HCT116 (cell line): ENCODE measurements around the gene TXLNA. TPM values are rescaled to one million over a fixed set of nuclear protein-coding genes. Genes with fewer than 3 reads are reported as not detected.

Experiments
- ATAC-seq: fragments of 200-7000 bp; cut with Tn5 transposase; 2 replicates; pipeline ENCODE4 v1.9.1; 2020; ENCODE audit warnings: mild to moderate bottlenecking, moderate library complexity
- BruUV-seq: library from RNA; stranded (reverse); fragments of 400-500 nt; replicated peaks from 2 replicates; lab custom pipeline; 2021; lab: Mats Ljungman, UMichigan
- CTCF ChIA-PET: fragments of 300-600 bp; sonication (Branson Sonifier 250); formaldehyde crosslinking; loops from one replicate; lab custom pipeline; 2021; ENCODE audit warnings: antibody characterized with exemption; lab: Charles Lee
- POLR2A ChIA-PET: fragments of 300-600, 350-600 bp; sonication (Branson Sonifier 250); formaldehyde crosslinking; loops from one replicate; lab custom pipeline; 2021; ENCODE audit warnings: antibody characterized with exemption; lab: Charles Lee
- RAD21 ChIA-PET, 2 experiments: fragments of 300-600 bp; sonication (Branson Sonifier 250); formaldehyde crosslinking; loops; one replicate each; lab custom pipeline; 2023; ENCODE audit warnings: low total read pairs in 2 of 2; ENCODE audit not compliant: uncharacterized antibody in 2 of 2, unreplicated experiment in 2 of 2, low non-redundant PET in 1 of 2; lab: Charles Lee
- DNase-seq: peaks from one replicate; pipeline ENCODE4 v3.0.0-alpha.2; 2010; ENCODE audit warnings: low read depth, low spot score
- H2AFZ ChIP-seq: fragments of 200-600 bp; shearing (Covaris generic), sonication (generic); 2 replicates; pipeline ENCODE4 v1.6.1; 2017; ENCODE audit warnings: low read depth, mixed run types, mixed read lengths, antibody characterized with exemption, low read length; ENCODE audit not compliant: poor library complexity, severe bottlenecking
- H3K27ac ChIP-seq: 2 replicates; pipeline ENCODE4 v1.5.1; 2012; ENCODE audit warnings: low read depth, low read length
- H3K27me3 ChIP-seq: fragments of 200-600 bp; sonication (generic); 2 replicates; pipeline ENCODE4 v1.6.1; 2016; ENCODE audit warnings: mixed run types, low read length, mixed read lengths; ENCODE audit not compliant: insufficient read depth
- H3K36me3 ChIP-seq, 2 experiments: fragments of 200-500 bp in 1 of 2; fragments of 200-600 bp in 1 of 2; sonication (Bioruptor generic) in 1 of 2; sonication (generic) in 1 of 2; 2 replicates each; pipeline versions ENCODE4 v1.5.1 to v1.6.1; 2014 to 2016; ENCODE audit warnings: low read length in 2 of 2, inconsistent platforms in 1 of 2, mixed read lengths in 1 of 2, mixed run types in 1 of 2; ENCODE audit not compliant: insufficient read depth in 2 of 2, control insufficient read depth in 1 of 2
- H3K4me1 ChIP-seq, 2 experiments: fragments of 200-600 bp in 1 of 2; sonication (generic) in 1 of 2; 2 replicates each; pipeline versions ENCODE4 v1.5.1 to v1.6.1; 2012 to 2017; ENCODE audit warnings: low read length in 2 of 2, inconsistent platforms in 1 of 2, mild to moderate bottlenecking in 1 of 2, mixed read lengths in 1 of 2, mixed run types in 1 of 2, moderate library complexity in 1 of 2; ENCODE audit not compliant: insufficient read depth in 2 of 2, control insufficient read depth in 1 of 2
- H3K4me2 ChIP-seq: fragments of 200-600 bp; sonication (generic); 2 replicates; pipeline ENCODE4 v1.6.1; 2017; ENCODE audit warnings: mixed run types, low read length, mixed read lengths
- H3K4me3 ChIP-seq, 2 experiments: fragments of 200-600 bp in 1 of 2; sonication (generic) in 1 of 2; replicated peaks in 1 of 2; 2 replicates each; pipeline ENCODE4 v1.5.1; 2011 to 2016; ENCODE audit warnings: low read length in 2 of 2, control low read depth in 1 of 2, low read depth in 1 of 2, mild to moderate bottlenecking in 1 of 2, mixed read lengths in 1 of 2, mixed run types in 1 of 2
- H3K79me2 ChIP-seq: fragments of 200-600 bp; sonication (generic); 2 replicates; pipeline ENCODE4 v1.6.1; 2017; ENCODE audit warnings: mild to moderate bottlenecking, mixed run types, low read length, moderate library complexity, mixed read lengths; ENCODE audit not compliant: insufficient read depth
- H3K9ac ChIP-seq: fragments of 200-600 bp; sonication (generic); 2 replicates; pipeline ENCODE4 v1.6.1; 2016; ENCODE audit warnings: low read length, mixed read lengths
- H3K9me2 ChIP-seq: fragments of 200-600 bp; sonication (generic), shearing (Covaris generic); 2 replicates; pipeline ENCODE4 v1.6.1; 2017; ENCODE audit warnings: mixed run types, mild to moderate bottlenecking, moderate library complexity; ENCODE audit not compliant: insufficient read depth
- H3K9me3 ChIP-seq, 2 experiments: fragments of 200-500 bp in 1 of 2; fragments of 200-600 bp in 1 of 2; sonication (Bioruptor generic) in 1 of 2; sonication (generic) in 1 of 2; 2 replicates each; pipeline ENCODE4 v1.6.1; 2014 to 2017; ENCODE audit warnings: low read length in 2 of 2, mixed read lengths in 2 of 2, inconsistent platforms in 1 of 2, low read depth in 1 of 2, mild to moderate bottlenecking in 1 of 2, mixed run types in 1 of 2, moderate library complexity in 1 of 2; ENCODE audit not compliant: control insufficient read depth in 1 of 2, insufficient read depth in 1 of 2
- H4K20me1 ChIP-seq: fragments of 200-600 bp; sonication (generic), shearing (Covaris generic); 2 replicates; pipeline ENCODE4 v1.6.1; 2017; ENCODE audit warnings: mixed run types, mild to moderate bottlenecking, moderate library complexity; ENCODE audit not compliant: insufficient read depth
- CBX3 ChIP-seq: IDR thresholded peaks from 2 replicates; pipeline ENCODE4 v1.6.1; 2012; ENCODE audit warnings: low read depth
- ELF1 ChIP-seq: IDR thresholded peaks from 2 replicates; pipeline ENCODE4 v1.6.1; 2012; ENCODE audit warnings: low read depth, borderline replicate concordance
- EZH2phosphoT487 ChIP-seq: fragments of 200-600 bp; IDR thresholded peaks from 2 replicates; pipeline ENCODE4 v1.6.1; 2018; ENCODE audit warnings: antibody characterized with exemption, borderline replicate concordance
- FOSL1 ChIP-seq: IDR thresholded peaks from 2 replicates; pipeline ENCODE4 v1.6.1; 2012; ENCODE audit warnings: low read depth
- POLR2A ChIP-seq: IDR thresholded peaks from 2 replicates; pipeline ENCODE4 v1.7.0; 2011; ENCODE audit warnings: borderline replicate concordance; ENCODE audit not compliant: insufficient read depth, insufficient read length; ENCODE audit errors: extremely low read depth
- RAD21 ChIP-seq: IDR thresholded peaks from 2 replicates; pipeline ENCODE4 v1.6.1; 2012; ENCODE audit warnings: low read depth, mild to moderate bottlenecking
- SIN3A ChIP-seq: IDR thresholded peaks from 2 replicates; pipeline ENCODE4 v1.6.1; 2012; ENCODE audit warnings: low read depth
- SP1 ChIP-seq: IDR thresholded peaks from 2 replicates; pipeline ENCODE4 v1.6.1; 2012; ENCODE audit warnings: low read depth
- SRF ChIP-seq: IDR thresholded peaks from 2 replicates; pipeline ENCODE4 v1.6.1; 2012; ENCODE audit warnings: low read depth
- YY1 ChIP-seq: IDR thresholded peaks from 2 replicates; pipeline ENCODE4 v1.6.1; 2011; ENCODE audit warnings: low read length, low read depth, moderate library complexity, mild to moderate bottlenecking; ENCODE audit not compliant: insufficient replicate concordance; ENCODE audit errors: extremely low read depth
- intact Hi-C: fragments of 100-400 bp; cut with micrococcal nuclease; formaldehyde crosslinking; loops from 2 replicates; pipeline ENCODE4 v1.10.0; 2022
- total RNA-seq: library from RNA; stranded (reverse); gene quantifications from one replicate; pipeline ENCODE4 v1.2.1, GENCODE V29; 2021; ENCODE audit not compliant: unreplicated experiment
- TF ChIP-seq, protein P1 (sequence below): IDR thresholded peaks from 2 replicates; pipeline ENCODE4 v1.6.1; 2012

TXLNA gene
- total RNA-seq, 1 experiment from 2014 or later: 37.2 TPM

DNA sequence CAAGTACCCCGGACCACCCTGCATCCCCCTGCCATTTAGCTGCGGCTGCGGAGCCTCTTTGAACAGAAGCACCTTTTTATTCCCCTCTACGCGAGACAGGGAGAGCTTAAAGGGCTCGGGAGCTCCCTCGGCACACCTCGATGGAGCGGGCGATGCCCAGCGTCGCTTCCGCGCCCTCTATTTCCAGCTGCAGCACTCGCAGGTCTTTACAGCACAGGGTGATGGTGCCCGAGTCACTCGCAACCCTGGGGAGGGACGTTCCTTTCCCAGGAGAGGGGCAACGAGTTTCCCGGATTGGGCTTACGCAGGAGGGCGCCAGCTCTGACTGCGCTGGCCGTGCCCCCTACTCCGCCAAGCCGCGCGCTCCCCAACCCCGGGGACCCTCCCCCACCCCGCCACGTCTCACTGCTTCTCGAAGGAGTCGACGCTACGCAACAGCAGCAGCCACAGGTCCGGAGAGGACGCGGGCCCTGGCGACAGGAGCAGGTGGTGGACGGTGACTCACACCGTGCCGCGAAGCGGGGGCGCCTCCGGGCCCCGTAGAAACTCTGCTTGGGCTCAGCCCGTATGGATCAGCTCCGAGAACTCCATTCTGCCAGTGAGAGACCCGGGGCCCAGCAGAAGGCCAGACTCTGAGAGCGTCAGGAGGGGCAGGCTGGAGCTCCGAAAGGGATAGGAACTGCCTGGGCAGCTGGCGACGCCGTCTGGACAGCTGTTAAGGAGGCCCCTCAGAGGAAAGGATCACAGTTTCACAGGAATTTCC is 61.7 kb downstream of the TXLNA start (continued):
- no peak for TF ChIP-seq SIN3A
- no peak for TF ChIP-seq RAD21
- no peak; the same call in 1 of the 2 replicates for TF ChIP-seq FOSL1
- TF ChIP-seq SRF: no peak
- no peak for TF ChIP-seq YY1
- no peak for TF ChIP-seq EZH2phosphoT487
- TF ChIP-seq, protein P1, sequence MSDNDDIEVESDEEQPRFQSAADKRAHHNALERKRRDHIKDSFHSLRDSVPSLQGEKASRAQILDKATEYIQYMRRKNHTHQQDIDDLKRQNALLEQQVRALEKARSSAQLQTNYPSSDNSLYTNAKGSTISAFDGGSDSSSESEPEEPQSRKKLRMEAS: peak; percentile 93
- no peak for TF ChIP-seq ELF1
- TF ChIP-seq SP1: no peak
- no peak for TF ChIP-seq POLR2A
- TF ChIP-seq, all 23 proteins: peak for 7

DNA sequence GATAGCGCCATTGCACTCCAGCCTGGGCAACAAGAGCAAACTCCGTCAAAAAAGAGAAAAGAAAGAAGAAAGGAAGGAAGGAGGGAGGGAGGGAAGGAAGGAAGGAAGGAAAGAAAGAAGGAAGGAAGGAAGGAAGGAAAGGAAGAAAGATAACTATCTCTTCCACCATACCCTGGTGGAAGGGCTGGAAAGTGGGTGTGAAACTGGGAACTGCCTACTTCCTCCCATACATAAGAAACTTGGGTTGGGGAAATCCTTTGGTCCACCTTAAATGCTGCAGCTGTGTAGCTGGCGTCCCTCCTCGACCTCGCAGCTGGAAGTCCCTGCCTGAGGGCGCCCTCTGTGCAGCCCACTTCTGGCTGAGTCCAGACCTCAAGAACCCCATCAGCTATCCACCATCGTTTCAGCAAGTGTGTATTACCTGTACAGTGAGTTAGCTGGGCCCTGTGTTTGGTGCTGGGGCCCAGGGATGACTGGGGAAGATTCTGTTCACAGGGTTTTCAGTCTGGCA is 62.9 kb downstream of the TXLNA start:
- Histone ChIP-seq H3K27ac (peak overlapping the region; percentile 24; the same call in 1 of the 2 replicates), H3K4me1 (peaks cover 20 to 34% of the 10 kb centered on the region in 2 experiments)
- no peak for DNase-seq
- 0 out of 2 replicates have a peak, but pooled peaks have one; percentile 10 for TF ChIP-seq CBX3
- TF ChIP-seq EZH2phosphoT487: no peak
- TF ChIP-seq, all 23 proteins: peak for 1
- Histone ChIP-seq H3K79me2 (no peaks in the 10 kb centered on the region), H3K9ac (no peak overlapping the region), H3K36me3 (no peaks in the 10 kb centered on the region), H2AFZ (no peak overlapping the region), H3K9me2 (no peaks in the 10 kb centered on the region), H3K4me2 (peak overlapping the region; percentile 57), H3K9me3 (no peaks in the 10 kb centered on the region), H4K20me1 (no peaks in the 10 kb centered on the region), H3K27me3 (no peaks in the 10 kb centered on the region), H3K4me3 (no peak overlapping the region)
- ChIA-PET POLR2A (interaction anchor here (0.6 to 0.7 kb wide), 2 partner anchors 24 to 94 kb away, joined by 3 read pairs; no protein-coding TSS in a partner anchor), RAD21 (interaction anchor here in 1 of 2 experiments (0.7 to 1.7 kb wide), 2 partner anchors 94 to 279 kb away, joined by 3 to 4 read pairs; partner anchors contain the start of gene MARCKSL1), CTCF (interaction anchor here (1.1 kb wide), 1 partner anchor 8 kb away, joined by 3 read pairs; no protein-coding TSS in a partner anchor)
- intact Hi-C loops: no loop called here
- no peak for ATAC-seq
- no TSS peak for BruUV-seq
